MCF 10A (cell line): ENCODE measurements around the gene ZNF827. TPM values are rescaled to one million over a fixed set of nuclear protein-coding genes. Genes with fewer than 3 reads are reported as not detected.
A peak's percentile ranks its signal among the peaks of the same experiment; 100 is the strongest.

ENCODE experiments used
- BruUV-seq: library from RNA; stranded (reverse); fragments of 400-500 nt; replicated peaks from 2 replicates; lab custom pipeline; 2021; lab: Mats Ljungman, UMichigan
- CTCF ChIA-PET: fragments of 300-600 bp; sonication (Branson Sonifier 250); formaldehyde crosslinking; extraction: SDS; loops from one replicate; lab custom pipeline; 2021; ENCODE audit warnings: antibody characterized with exemption, inconsistent platforms; lab: Yijun Ruan, JAX
- POLR2A ChIA-PET: fragments of 300-600, 350-650 bp; sonication (Branson Sonifier 250); formaldehyde crosslinking; extraction: SDS; loops from one replicate; lab custom pipeline; 2020; ENCODE audit warnings: antibody characterized with exemption, inconsistent platforms; lab: Yijun Ruan, JAX
- DNase-seq: peaks from one replicate; pipeline ENCODE4 v3.0.0-alpha.2; 2018; ENCODE audit not compliant: unreplicated experiment
- H3K27ac Mint-ChIP-seq: one replicate; pipeline ENCODE4 v1.8.0; 2022; ENCODE audit warnings: mild to moderate bottlenecking, low read depth, mixed read lengths; ENCODE audit not compliant: unreplicated experiment
- H3K27me3 Mint-ChIP-seq: one replicate; pipeline ENCODE4 v1.8.0; 2022; ENCODE audit warnings: mixed read lengths; ENCODE audit not compliant: insufficient read depth, unreplicated experiment
- H3K36me3 Mint-ChIP-seq: one replicate; pipeline ENCODE4 v1.8.0; 2022; ENCODE audit warnings: mild to moderate bottlenecking, moderate library complexity, mixed read lengths; ENCODE audit not compliant: insufficient read depth, unreplicated experiment
- H3K4me1 Mint-ChIP-seq: one replicate; pipeline ENCODE4 v1.8.0; 2022; ENCODE audit warnings: mixed read lengths; ENCODE audit not compliant: insufficient read depth, unreplicated experiment
- H3K4me3 Mint-ChIP-seq: one replicate; pipeline ENCODE4 v1.8.0; 2022; ENCODE audit warnings: mild to moderate bottlenecking, moderate library complexity, mixed read lengths; ENCODE audit not compliant: unreplicated experiment
- H3K9me3 Mint-ChIP-seq: one replicate; pipeline ENCODE4 v1.8.0; 2022; ENCODE audit warnings: mixed read lengths; ENCODE audit not compliant: unreplicated experiment
- intact Hi-C: fragments of 100-400 bp; cut with micrococcal nuclease; formaldehyde crosslinking; loops from 2 replicates; pipeline ENCODE4 v1.14.1; 2022
- total RNA-seq: library from RNA; stranded (reverse); gene quantifications from 2 replicates; pipeline ENCODE4 v1.2.3, GENCODE V29; 2022
- TF ChIP-seq, protein P1 (sequence below): fragments of 200-600 bp; IDR thresholded peaks from one replicate; pipeline ENCODE4 v1.8.0; 2022; ENCODE audit warnings: antibody characterized with exemption, mild to moderate bottlenecking; ENCODE audit not compliant: unreplicated experiment

The ZNF827 gene
- total RNA-seq, 1 experiment from 2014 or later, result 11.3 TPM

DNA sequence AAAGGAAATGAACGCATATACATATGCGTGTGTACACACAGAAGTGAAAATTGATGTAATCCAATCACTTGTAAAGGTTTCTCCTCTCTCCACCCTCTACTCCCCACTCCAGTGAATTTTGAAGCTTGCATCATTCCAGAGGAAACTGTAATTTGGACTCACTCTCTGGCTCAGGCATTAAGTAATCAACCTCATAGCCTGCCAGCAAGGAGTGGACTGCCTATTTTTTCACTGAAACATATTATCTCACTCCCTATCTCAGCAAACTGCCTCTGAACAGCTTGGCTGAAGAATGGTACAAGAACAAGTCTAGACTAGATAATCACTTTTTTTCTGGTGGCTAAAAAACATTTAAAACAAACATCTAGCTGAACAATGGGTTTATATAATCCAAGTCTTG lies 134.5 kb downstream of the ZNF827 start:
- Mint-ChIP-seq H3K27me3 (no peaks in the 10 kb centered on the region), H3K9me3 (no peaks in the 10 kb centered on the region), H3K27ac (peak overlapping the region; percentile 70), H3K4me3 (peak overlapping the region; percentile 48), H3K4me1 (peaks cover 32% of the 10 kb centered on the region), H3K36me3 (no peaks in the 10 kb centered on the region)
- BruUV-seq, result no TSS peak
- CTCF ChIA-PET, result interaction anchor here (0.7 to 1.6 kb wide), 2 partner anchors 38 to 194 kb away, joined by 3 to 8 read pairs; no protein-coding TSS in a partner anchor
- intact Hi-C loops, result loop anchor here (1.0 kb wide), 1 partner anchor 70 kb away; no protein-coding TSS in a partner anchor
- DNase-seq, result peak; percentile 94
- POLR2A ChIA-PET, result interaction anchor here (0.8 to 5.1 kb wide), 8 partner anchors 8 to 185 kb away, joined by 3 to 54 read pairs (median 5); partner anchors contain the start of gene MMAA
- TF ChIP-seq, protein P1, sequence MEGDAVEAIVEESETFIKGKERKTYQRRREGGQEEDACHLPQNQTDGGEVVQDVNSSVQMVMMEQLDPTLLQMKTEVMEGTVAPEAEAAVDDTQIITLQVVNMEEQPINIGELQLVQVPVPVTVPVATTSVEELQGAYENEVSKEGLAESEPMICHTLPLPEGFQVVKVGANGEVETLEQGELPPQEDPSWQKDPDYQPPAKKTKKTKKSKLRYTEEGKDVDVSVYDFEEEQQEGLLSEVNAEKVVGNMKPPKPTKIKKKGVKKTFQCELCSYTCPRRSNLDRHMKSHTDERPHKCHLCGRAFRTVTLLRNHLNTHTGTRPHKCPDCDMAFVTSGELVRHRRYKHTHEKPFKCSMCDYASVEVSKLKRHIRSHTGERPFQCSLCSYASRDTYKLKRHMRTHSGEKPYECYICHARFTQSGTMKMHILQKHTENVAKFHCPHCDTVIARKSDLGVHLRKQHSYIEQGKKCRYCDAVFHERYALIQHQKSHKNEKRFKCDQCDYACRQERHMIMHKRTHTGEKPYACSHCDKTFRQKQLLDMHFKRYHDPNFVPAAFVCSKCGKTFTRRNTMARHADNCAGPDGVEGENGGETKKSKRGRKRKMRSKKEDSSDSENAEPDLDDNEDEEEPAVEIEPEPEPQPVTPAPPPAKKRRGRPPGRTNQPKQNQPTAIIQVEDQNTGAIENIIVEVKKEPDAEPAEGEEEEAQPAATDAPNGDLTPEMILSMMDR, result no peak

DNA sequence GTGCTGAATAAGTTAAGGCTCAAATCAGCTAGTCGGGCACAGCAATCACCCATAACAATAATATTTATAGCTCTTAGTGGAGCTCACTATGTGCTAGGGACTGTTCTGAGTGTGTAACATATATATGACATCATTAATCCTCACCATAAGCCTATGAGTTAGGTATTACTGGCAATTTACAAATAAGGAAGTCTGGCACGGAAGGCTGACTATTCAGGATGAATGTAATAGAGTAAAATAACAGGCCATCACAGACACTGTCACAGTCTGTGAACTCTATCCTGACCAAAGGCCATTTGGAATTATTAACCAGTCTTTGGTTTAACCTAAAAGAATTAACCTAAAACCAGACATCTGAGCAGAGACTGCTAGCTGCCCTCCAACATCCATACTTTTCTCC lies 139.4 kb downstream of the ZNF827 start:
- no peak overlapping the region for H3K4me3 Mint-ChIP-seq
- H3K27ac Mint-ChIP-seq, result no peak overlapping the region
- intact Hi-C loops, result no loop called here
- no peaks in the 10 kb centered on the region for H3K27me3 Mint-ChIP-seq
- H3K4me1 Mint-ChIP-seq, result peaks cover 11% of the 10 kb centered on the region
- CTCF ChIA-PET, result interaction anchor here (0.6 to 0.9 kb wide), 4 partner anchors 13 to 182 kb away, joined by 3 read pairs; no protein-coding TSS in a partner anchor
- H3K36me3 Mint-ChIP-seq, result no peaks in the 10 kb centered on the region
- DNase-seq, result no peak
- H3K9me3 Mint-ChIP-seq, result no peaks in the 10 kb centered on the region
- POLR2A ChIA-PET, result interaction anchor here (0.7 to 0.9 kb wide), 2 partner anchors 9 to 10 kb away, joined by 3 read pairs; no protein-coding TSS in a partner anchor
- BruUV-seq, result no TSS peak
- TF ChIP-seq, protein P1, result no peak

DNA sequence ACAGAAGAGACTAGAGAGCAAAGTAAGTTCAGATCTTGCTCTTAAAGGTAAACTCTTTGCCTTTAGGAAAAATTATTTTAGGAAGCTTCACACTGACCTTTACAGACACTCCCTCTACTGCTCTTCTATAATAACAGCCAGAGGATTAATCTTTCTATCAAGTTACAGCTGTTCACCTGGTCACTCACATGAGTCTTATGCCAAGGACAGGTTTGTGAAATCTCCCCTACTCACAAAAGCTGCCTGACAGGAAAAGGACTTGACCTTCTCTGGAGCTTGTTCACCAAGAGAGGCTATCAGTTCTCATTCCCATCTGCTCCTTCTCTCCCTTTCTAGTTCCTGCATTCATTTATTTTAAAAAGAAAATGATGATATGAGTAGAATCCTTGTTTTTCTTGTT lies 141.3 kb downstream of the ZNF827 start:
- DNase-seq, result no peak
- BruUV-seq, result no TSS peak
- intact Hi-C loops, result no loop called here
- H3K27ac Mint-ChIP-seq, result no peak overlapping the region
- H3K27me3 Mint-ChIP-seq, result no peaks in the 10 kb centered on the region
- CTCF ChIA-PET, result interaction anchor here (1.1 kb wide), 1 partner anchor 179 kb away, joined by 3 read pairs; no protein-coding TSS in a partner anchor
- H3K36me3 Mint-ChIP-seq, result no peaks in the 10 kb centered on the region
- H3K9me3 Mint-ChIP-seq, result no peaks in the 10 kb centered on the region
- no peaks in the 10 kb centered on the region for H3K4me1 Mint-ChIP-seq
- TF ChIP-seq, protein P1, result no peak
- no peak overlapping the region for H3K4me3 Mint-ChIP-seq
- POLR2A ChIA-PET, result no interaction called here

DNA sequence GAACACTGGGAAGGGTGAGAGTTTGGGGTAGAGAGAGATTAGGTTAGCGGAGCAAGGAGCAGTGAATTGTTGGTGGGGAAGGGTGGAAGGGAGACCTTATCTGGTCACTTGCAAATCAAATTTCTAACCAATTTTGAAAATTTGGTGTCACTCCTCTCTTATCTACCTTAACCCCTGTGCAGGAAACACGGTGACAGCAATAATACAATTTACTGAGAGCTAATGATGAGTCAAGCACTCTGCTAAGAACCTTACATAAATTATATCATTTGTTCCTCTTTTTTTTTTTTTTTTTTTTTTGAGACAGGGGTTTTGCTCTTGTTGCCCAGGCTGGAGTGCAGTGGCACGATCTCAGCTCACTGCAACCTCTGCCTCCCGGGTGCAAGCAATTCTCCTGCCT lies 142.3 kb downstream of the ZNF827 start:
- H3K4me3 Mint-ChIP-seq, result no peak overlapping the region
- BruUV-seq, result no TSS peak
- POLR2A ChIA-PET, result no interaction called here
- CTCF ChIA-PET, result interaction anchor here (1.0 to 1.1 kb wide), 2 partner anchors 60 to 151 kb away, joined by 3 to 4 read pairs; no protein-coding TSS in a partner anchor
- intact Hi-C loops, result no loop called here
- TF ChIP-seq, protein P1, result no peak
- no peaks in the 10 kb centered on the region for H3K4me1 Mint-ChIP-seq
- DNase-seq, result no peak
- H3K36me3 Mint-ChIP-seq, result no peaks in the 10 kb centered on the region
- no peaks in the 10 kb centered on the region for H3K9me3 Mint-ChIP-seq
- no peaks in the 10 kb centered on the region for H3K27me3 Mint-ChIP-seq
- H3K27ac Mint-ChIP-seq, result no peak overlapping the region
